ENCODE measurements around the gene MYO1G. TPM values are rescaled to one million over a fixed set of nuclear protein-coding genes. Genes with fewer than 3 reads are reported as not detected.
A peak's percentile ranks its signal among the peaks of the same experiment; 100 is the strongest.

The MYO1G gene
- total RNA-seq, 2 experiments from 2014 or later, result 369 to 376 TPM

GRCh38 chr7:44959433-44959951 is 19.3 kb downstream of the MYO1G start:
- no peak overlapping the region for H3K4me3 Mint-ChIP-seq
- peaks cover 20% of the 10 kb centered on the region for H3K4me1 Mint-ChIP-seq
- DNase-seq (peak; percentile 77), ATAC-seq (peak; percentile 47)
- intact Hi-C loops (cut with DNase I, micrococcal nuclease), result no loop called here
- peaks cover 14% of the 10 kb centered on the region for H3K36me3 Mint-ChIP-seq (ENCODE audit: low read depth)
- POLR2A ChIA-PET, result interaction anchor here (0.7 to 1.5 kb wide), 2 partner anchors 15 to 23 kb away, joined by 3 to 10 read pairs; no protein-coding TSS in a partner anchor
- no peaks in the 10 kb centered on the region for H3K27me3 Mint-ChIP-seq
- CTCF ChIA-PET, result interaction anchor here (1.1 kb wide), 1 partner anchor 14 kb away, joined by 3 read pairs; no protein-coding TSS in a partner anchor
- H3K27ac Mint-ChIP-seq, result peak overlapping the region; percentile 43
- no peaks in the 10 kb centered on the region for H3K9me3 Mint-ChIP-seq (ENCODE audit: low read depth)

- peaks cover 7% of the 10 kb centered on the region for H3K36me3 Mint-ChIP-seq (ENCODE audit: low read depth)
- H3K27me3 Mint-ChIP-seq, result no peaks in the 10 kb centered on the region
- H3K27ac Mint-ChIP-seq, result peak overlapping the region; percentile 49
- no peak for DNase-seq
- ATAC-seq, result no peak
- H3K4me1 Mint-ChIP-seq, result peaks cover 20% of the 10 kb centered on the region
- CTCF ChIA-PET, result no interaction called here
- no peak overlapping the region for H3K4me3 Mint-ChIP-seq
- POLR2A ChIA-PET, result no interaction called here
- no peaks in the 10 kb centered on the region for H3K9me3 Mint-ChIP-seq (ENCODE audit: low read depth)
- intact Hi-C loops (cut with DNase I, micrococcal nuclease), result no loop called here
Observed at GRCh38 chr7:44958645-44959344, 20.0 kb downstream of the MYO1G start.

GRCh38 chr7:44956157-44956766 is 22.6 kb downstream of the MYO1G start:
- peaks cover 20% of the 10 kb centered on the region for H3K4me1 Mint-ChIP-seq
- CTCF ChIA-PET, result interaction anchor here (1.0 kb wide), 1 partner anchor 36 kb away, joined by 4 read pairs; no protein-coding TSS in a partner anchor
- peak; percentile 11 for DNase-seq
- POLR2A ChIA-PET, result interaction anchor here (0.5 to 2.3 kb wide), 3 partner anchors 8 to 182 kb away, joined by 3 to 6 read pairs (median 4); no protein-coding TSS in a partner anchor
- no peak overlapping the region for H3K4me3 Mint-ChIP-seq
- intact Hi-C loops (cut with DNase I, micrococcal nuclease), result no loop called here
- H3K27me3 Mint-ChIP-seq, result no peaks in the 10 kb centered on the region
- no peaks in the 10 kb centered on the region for H3K36me3 Mint-ChIP-seq (ENCODE audit: low read depth)
- H3K27ac Mint-ChIP-seq, result no peak overlapping the region
- ATAC-seq, result no peak
- H3K9me3 Mint-ChIP-seq (ENCODE audit: low read depth), result no peaks in the 10 kb centered on the region

- ChIA-PET CTCF (interaction anchor here (1.0 kb wide), 1 partner anchor 36 kb away, joined by 4 read pairs; no protein-coding TSS in a partner anchor), POLR2A (interaction anchor here (1.2 to 2.3 kb wide), 2 partner anchors 8 to 17 kb away, joined by 3 to 6 read pairs; no protein-coding TSS in a partner anchor)
- peaks cover 2% of the 10 kb centered on the region for H3K27me3 Mint-ChIP-seq
- H3K4me3 Mint-ChIP-seq, result no peak overlapping the region
- ATAC-seq (no peak), DNase-seq (no peak)
- no peaks in the 10 kb centered on the region for H3K9me3 Mint-ChIP-seq (ENCODE audit: low read depth)
- intact Hi-C loops (cut with DNase I, micrococcal nuclease), result no loop called here
- H3K36me3 Mint-ChIP-seq (ENCODE audit: low read depth), result no peaks in the 10 kb centered on the region
- H3K4me1 Mint-ChIP-seq, result peaks cover 20% of the 10 kb centered on the region
- no peak overlapping the region for H3K27ac Mint-ChIP-seq
Observed at GRCh38 chr7:44955733-44956132, 23.1 kb downstream of the MYO1G start.

GRCh38 chr7:44953156-44953555 is 25.7 kb downstream of the MYO1G start:
- H3K27ac Mint-ChIP-seq, result no peak overlapping the region
- intact Hi-C loops (cut with DNase I, micrococcal nuclease), result no loop called here
- no peak for ATAC-seq
- no peak overlapping the region for H3K4me3 Mint-ChIP-seq
- no peak for DNase-seq
- no peaks in the 10 kb centered on the region for H3K4me1 Mint-ChIP-seq
- H3K36me3 Mint-ChIP-seq (ENCODE audit: low read depth), result no peaks in the 10 kb centered on the region
- ChIA-PET CTCF (interaction anchor here (1.0 kb wide), 1 partner anchor 20 kb away, joined by 4 read pairs; no protein-coding TSS in a partner anchor), POLR2A (no interaction called here)
- H3K27me3 Mint-ChIP-seq, result peaks cover 2% of the 10 kb centered on the region
- no peaks in the 10 kb centered on the region for H3K9me3 Mint-ChIP-seq (ENCODE audit: low read depth)

- Mint-ChIP-seq H3K4me1 (no peaks in the 10 kb centered on the region), H3K27ac (no peak overlapping the region), H3K4me3 (no peak overlapping the region), H3K9me3 (ENCODE audit: low read depth) (no peaks in the 10 kb centered on the region), H3K36me3 (ENCODE audit: low read depth) (no peaks in the 10 kb centered on the region), H3K27me3 (peaks cover 2% of the 10 kb centered on the region)
- ATAC-seq (no peak), DNase-seq (no peak)
- CTCF ChIA-PET, result no interaction called here
- intact Hi-C loops (cut with DNase I, micrococcal nuclease), result no loop called here
- POLR2A ChIA-PET, result no interaction called here
Observed at GRCh38 chr7:44949303-44949702, 29.5 kb downstream of the MYO1G start.

GRCh38 chr7:44945479-44945878 is 33.3 kb downstream of the MYO1G start:
- no peaks in the 10 kb centered on the region for H3K9me3 Mint-ChIP-seq (ENCODE audit: low read depth)
- H3K27me3 Mint-ChIP-seq, result peaks cover 2% of the 10 kb centered on the region
- POLR2A ChIA-PET, result no interaction called here
- H3K36me3 Mint-ChIP-seq (ENCODE audit: low read depth), result no peaks in the 10 kb centered on the region
- no peak overlapping the region for H3K4me3 Mint-ChIP-seq
- CTCF ChIA-PET, result no interaction called here
- H3K27ac Mint-ChIP-seq, result no peak overlapping the region
- no peak for DNase-seq
- no peak for ATAC-seq
- no peaks in the 10 kb centered on the region for H3K4me1 Mint-ChIP-seq
- intact Hi-C loops (cut with DNase I, micrococcal nuclease), result no loop called here

GRCh38 chr7:44944821-44945220 is 34.0 kb downstream of the MYO1G start:
- ATAC-seq (no peak), DNase-seq (no peak)
- no peak overlapping the region for H3K27ac Mint-ChIP-seq
- H3K4me1 Mint-ChIP-seq, result no peaks in the 10 kb centered on the region
- H3K36me3 Mint-ChIP-seq (ENCODE audit: low read depth), result no peaks in the 10 kb centered on the region
- intact Hi-C loops (cut with DNase I, micrococcal nuclease), result no loop called here
- ChIA-PET POLR2A (no interaction called here), CTCF (interaction anchor here (0.7 kb wide), 1 partner anchor 78 kb away, joined by 3 read pairs; no protein-coding TSS in a partner anchor)
- no peak overlapping the region for H3K4me3 Mint-ChIP-seq
- no peaks in the 10 kb centered on the region for H3K9me3 Mint-ChIP-seq (ENCODE audit: low read depth)
- peaks cover 2% of the 10 kb centered on the region for H3K27me3 Mint-ChIP-seq

GRCh38 chr7:44943631-44944030 is 35.2 kb downstream of the MYO1G start:
- H3K4me3 Mint-ChIP-seq, result no peak overlapping the region
- ChIA-PET CTCF (interaction anchor here (0.6 to 0.7 kb wide), 3 partner anchors 18 to 293 kb away, joined by 3 to 4 read pairs (median 3); no protein-coding TSS in a partner anchor), POLR2A (interaction anchor here (0.6 kb wide), 1 partner anchor 40 kb away, joined by 3 read pairs; no protein-coding TSS in a partner anchor)
- intact Hi-C loops (cut with DNase I, micrococcal nuclease), result no loop called here
- DNase-seq (no peak), ATAC-seq (no peak)
- H3K9me3 Mint-ChIP-seq (ENCODE audit: low read depth), result no peaks in the 10 kb centered on the region
- H3K27ac Mint-ChIP-seq, result no peak overlapping the region
- no peaks in the 10 kb centered on the region for H3K4me1 Mint-ChIP-seq
- no peaks in the 10 kb centered on the region for H3K36me3 Mint-ChIP-seq (ENCODE audit: low read depth)
- peaks cover 2% of the 10 kb centered on the region for H3K27me3 Mint-ChIP-seq

- H3K27ac Mint-ChIP-seq, result no peak overlapping the region
- peaks cover 2% of the 10 kb centered on the region for H3K27me3 Mint-ChIP-seq
- CTCF ChIA-PET, result interaction anchor here (0.6 kb wide), 1 partner anchor 372 kb away, joined by 3 read pairs; no protein-coding TSS in a partner anchor
Observed at GRCh38 chr7:44937426-44937825, 41.4 kb downstream of the MYO1G start.

GRCh38 chr7:44936322-44936721 is 42.5 kb downstream of the MYO1G start:
- Mint-ChIP-seq H3K27ac (no peak overlapping the region), H3K36me3 (ENCODE audit: low read depth) (no peaks in the 10 kb centered on the region), H3K27me3 (peaks cover 2% of the 10 kb centered on the region), H3K4me3 (no peak overlapping the region), H3K4me1 (no peaks in the 10 kb centered on the region), H3K9me3 (ENCODE audit: low read depth) (no peaks in the 10 kb centered on the region)
- intact Hi-C loops (cut with DNase I, micrococcal nuclease), result no loop called here
- POLR2A ChIA-PET, result interaction anchor here (0.6 kb wide), 1 partner anchor 86 kb away, joined by 7 read pairs; no protein-coding TSS in a partner anchor
- DNase-seq (no peak), ATAC-seq (no peak)
- CTCF ChIA-PET, result no interaction called here

More at GRCh38 chr7:44937426-44937825, 41.4 kb downstream of the MYO1G start:
- Mint-ChIP-seq H3K4me3 (no peak overlapping the region), H3K9me3 (ENCODE audit: low read depth) (no peaks in the 10 kb centered on the region), H3K4me1 (no peaks in the 10 kb centered on the region), H3K36me3 (ENCODE audit: low read depth) (no peaks in the 10 kb centered on the region)
- DNase-seq (no peak), ATAC-seq (no peak)
- POLR2A ChIA-PET, result interaction anchor here (0.6 to 0.7 kb wide), 2 partner anchors 11 to 222 kb away, joined by 3 read pairs; no protein-coding TSS in a partner anchor
- intact Hi-C loops (cut with DNase I, micrococcal nuclease), result no loop called here

Data from activated CD4-positive, alpha-beta T cell treated with anti-CD3 and anti-CD28 coated beads for 36 hours (primary cell).